ENCODE data around the gene PRKACG. TPM values are rescaled to one million over a fixed set of nuclear protein-coding genes. Genes with fewer than 3 reads are reported as not detected.
"Not testable (repeated sequence)": the region's sequence is repeated elsewhere in the genome, so short reads cannot be mapped to it uniquely, and the experiment has no call there.

The PRKACG gene
- total RNA-seq, 1 donor from 2014 or later = not detected

DNA sequence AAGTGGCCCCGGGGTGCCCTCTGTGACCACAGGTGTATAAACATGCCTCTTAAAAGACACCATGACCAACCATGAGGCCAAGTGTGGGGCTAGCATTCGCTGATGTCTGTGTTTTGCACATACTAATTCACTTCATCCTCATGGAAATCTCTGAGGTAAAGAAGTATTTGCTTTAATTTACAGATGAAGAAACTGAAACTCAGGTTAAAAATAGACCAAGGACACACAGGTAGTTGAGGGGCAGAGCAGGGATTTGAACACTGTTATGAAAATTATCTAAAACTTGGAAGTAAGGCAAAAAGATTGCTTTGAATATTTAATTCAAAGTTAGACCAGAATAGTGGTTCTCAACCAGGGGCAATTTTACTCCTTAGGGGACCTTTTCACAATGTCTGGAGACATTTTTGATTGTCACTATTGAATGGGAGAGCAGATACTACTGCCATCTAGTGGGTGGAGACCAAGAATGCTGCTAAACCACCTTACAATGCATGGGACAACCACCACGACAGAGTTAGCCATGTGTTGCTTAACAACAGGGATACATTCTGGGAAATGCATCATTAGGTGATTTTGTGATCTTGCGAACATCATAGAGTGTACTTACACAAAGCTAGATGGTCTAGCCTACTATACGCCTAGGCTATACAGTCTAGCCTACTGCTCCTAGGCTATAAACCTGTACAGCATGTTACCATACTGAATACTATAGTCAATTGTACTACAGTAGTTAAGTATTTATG, 13.6 kb upstream of the PRKACG start:
- no peak for DNase-seq (ENCODE audit: low read depth, low spot score)

DNA sequence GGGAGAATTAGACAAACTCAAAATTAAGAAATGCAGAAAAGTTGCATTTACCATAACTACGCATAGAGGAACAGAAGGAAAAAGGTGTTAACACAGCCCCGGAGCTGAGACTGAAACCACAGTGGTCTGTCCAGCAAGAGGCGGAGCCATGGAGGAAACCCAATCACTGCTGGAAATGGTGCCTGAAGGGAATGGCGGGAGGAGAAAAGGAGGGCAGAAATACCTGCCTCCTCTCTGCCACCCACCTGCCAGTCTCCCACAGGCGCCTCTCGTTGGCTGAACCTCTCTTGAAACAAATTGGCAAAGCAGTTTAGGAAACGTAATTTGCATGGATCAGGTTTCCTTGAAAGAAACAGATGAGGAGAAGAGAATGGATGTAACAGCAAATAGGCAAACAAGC, 9.7 kb upstream of the PRKACG start:
- no peak for DNase-seq (ENCODE audit: low read depth, low spot score)

DNA sequence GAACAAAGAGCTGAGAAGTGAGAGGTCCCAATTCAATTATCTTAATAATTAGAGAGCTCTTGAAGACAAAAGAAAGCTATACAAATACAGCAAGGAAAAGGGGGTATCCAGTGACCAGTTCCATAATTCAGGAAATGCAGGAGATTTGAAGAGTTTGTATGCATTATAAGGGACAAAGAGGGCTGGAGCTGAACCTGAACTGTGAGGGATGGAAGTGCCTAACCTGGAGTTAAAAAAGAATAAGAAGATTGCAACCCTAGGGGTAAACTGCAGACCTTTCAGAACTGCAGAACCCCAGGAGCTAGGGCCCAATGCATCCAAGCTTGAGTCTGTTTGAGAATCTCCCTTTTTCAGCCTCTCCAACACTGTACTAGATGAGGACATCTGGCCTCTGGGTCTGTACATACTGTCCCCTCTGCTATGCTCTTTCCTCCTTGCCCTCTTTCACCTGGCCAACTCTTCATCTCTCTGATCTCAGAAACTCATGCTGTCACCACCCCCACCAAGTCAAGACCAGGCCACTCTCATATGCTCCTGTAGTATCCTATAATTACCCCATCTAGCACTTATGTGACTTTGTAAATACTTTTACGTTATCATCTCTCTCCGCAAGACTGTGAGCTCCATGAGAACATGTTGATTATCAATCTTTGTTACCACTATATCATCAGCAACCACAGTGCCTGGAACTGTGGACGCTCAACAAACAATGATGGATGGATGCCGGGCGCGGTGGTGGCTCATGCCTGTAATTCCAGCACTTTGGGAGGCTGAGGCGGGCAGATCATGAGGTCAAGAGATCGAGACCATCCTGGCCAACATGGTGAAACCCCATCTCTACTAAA, 6.6 kb upstream of the PRKACG start:
- no peak for DNase-seq (ENCODE audit: low read depth, low spot score)

DNA sequence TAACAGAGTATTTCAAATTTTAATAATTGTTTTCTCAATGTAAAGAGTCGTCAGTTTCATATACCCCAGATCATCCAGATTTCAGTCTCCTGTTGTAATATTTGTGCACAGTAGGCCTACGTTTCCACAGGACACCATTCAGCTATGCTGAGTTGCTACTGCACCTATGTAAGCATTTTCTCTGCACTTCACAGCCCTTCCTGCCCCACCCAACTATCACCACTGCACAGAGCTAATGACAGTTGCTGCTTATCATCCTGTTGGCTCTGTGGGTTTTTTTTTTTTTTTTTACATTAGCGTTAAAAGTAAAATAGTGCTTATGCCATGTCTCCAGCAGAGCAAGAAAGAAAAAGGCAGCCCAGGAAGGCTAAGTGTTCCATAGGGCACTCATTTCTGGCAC, 5.9 kb upstream of the PRKACG start:
- DNase-seq (ENCODE audit: low read depth, low spot score) = no peak

DNA sequence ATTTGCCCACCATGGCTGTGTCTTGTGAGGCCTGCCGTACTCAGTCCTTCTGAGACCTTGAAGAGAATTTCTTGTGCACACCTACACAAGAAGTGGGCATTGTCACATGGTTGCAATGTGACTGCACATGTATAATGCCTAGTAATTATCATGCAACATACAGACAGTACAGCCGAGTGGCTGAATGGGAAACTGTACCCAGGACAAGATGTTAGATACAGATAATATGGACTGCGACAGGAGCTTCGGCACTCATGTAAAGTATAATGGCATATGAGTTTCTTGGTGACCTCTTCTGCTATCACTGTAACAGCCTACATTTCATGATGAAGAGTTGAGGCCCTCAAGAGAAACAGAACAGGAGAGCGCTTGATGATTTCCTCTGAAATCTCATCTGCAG, 4.8 kb upstream of the PRKACG start:
- no peak for DNase-seq (ENCODE audit: low read depth, low spot score)

DNA sequence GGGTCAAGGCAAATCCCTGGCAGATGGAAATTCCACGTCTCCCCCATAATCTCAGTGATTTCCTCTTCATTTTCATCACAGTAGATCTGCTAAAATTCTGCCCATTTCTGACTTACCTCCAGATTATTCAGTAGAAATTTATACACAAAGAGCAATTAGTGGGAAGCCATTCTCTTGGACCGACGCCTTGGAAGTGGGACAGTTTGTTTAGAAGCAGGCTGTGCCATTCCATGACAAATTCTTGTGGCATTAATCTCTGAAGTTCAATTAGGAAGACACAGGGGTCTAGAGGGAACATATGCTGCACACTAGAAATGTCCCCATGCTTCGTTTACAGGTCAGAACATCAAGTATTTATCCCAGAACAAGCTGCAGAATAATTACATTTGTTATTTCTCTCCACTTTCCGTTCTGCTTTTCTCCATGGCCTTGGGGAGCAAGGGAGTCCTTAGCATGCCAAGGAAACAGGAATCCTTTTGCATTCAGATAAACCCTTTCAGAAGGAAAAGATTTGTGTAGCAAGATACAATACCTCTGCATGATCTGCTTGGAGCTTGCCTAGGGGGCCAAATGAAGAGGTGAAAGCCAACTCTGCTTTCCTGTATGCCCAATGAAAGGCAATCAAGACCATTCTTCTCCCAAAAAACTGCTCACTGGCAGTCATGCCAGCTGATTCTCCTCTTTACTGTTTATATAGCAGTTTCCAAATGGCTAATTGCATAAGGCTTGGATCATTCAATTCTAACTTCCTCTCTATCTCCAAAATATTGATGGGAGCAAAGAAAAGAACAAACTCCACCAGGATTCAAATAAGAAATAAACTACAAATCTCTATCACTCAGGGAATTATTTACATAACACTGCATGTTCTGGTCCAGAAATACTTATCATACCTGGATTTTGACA, 2.5 kb upstream of the PRKACG start:
- DNase-seq (ENCODE audit: low read depth, low spot score) = no peak

DNA sequence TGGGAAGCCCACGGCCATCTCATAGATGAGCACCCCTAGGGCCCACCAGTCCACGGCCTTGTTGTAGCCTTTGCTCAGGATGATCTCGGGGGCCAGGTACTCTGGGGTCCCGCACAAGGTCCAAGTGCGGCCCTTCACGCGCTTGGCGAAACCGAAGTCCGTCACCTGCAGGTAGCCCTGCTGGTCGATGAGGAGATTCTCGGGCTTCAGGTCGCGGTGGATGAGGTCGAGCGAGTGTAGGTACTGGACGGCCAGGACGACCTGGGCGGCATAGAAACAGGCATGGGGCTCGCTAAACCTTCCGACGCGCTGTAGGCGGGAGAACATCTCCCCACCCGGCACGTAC, 558 bp downstream of the PRKACG start:
- no peak for DNase-seq (ENCODE audit: low read depth, low spot score)

DNA sequence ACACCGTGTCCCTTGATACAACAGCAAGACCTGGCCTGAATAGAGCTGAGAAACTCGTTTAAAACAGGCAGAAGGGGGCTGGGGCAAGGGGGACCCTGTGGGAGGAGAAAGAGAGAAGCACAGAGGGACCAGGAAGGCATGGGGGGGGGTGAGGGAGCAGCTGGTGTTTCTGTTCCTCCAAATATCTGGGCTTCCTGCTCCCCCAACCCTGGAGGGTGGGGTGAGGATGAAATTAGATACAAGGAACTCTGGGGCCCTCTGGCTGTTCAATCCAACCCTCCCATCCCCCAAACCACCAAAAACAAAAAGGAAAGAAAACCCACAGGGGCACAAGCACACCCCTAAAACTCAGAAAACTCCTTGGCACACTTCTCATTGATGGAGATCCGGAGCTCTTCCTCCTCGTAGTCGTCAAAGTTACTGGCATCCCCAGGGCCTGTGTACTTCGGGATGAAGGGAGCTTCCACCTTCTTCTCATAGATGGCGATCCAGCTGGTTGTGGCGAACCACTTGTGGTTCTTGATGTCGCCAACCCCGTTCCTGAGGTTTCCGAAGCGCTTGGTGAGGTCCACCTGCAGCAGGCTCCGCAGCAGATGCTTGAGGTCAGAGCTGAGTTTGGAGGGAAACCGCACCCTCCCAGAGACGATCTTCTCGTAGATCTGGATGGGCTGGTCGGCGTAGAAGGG, 1.1 kb downstream of the PRKACG start:
- no peak for DNase-seq (ENCODE audit: low read depth, low spot score)

DNA sequence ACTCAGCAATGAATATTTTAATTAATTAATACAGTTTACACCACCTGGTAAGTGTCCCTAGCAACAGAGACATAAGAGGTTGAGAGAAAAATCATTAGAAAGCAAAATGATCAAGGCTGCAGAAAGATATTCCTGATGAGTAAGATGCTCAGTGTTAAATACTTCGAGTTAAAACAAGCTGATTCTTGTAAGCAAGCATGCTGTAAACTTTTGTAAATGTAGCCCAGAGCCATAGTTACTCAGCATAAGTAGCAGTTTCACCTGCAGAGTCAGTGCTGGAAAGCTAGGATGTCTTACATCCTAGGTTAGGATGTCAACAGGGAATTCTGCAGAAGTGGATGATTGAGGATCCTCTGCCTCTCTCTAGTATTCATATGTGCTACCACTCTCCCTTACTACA, 4.2 kb downstream of the PRKACG start:
- no peak for DNase-seq (ENCODE audit: low read depth, low spot score)

DNA sequence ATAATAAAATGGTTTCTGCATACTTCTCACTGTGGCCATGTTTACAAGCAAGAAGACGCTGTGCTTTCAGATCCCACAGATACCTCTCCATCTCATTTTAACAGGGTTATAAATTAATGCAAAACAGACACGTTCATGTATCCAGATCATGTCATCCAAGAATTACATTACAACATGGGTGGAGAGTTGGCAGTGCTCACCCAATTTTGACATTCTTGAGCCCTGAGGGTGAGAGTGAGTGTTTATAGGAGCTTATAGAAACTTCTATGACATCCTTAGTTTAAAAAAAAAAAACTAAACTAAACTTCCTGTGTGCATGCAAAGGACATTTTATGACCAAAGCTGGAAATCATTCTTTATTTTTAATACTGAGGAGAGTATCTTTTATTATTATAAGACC, 9.1 kb downstream of the PRKACG start:
- no peak for DNase-seq (ENCODE audit: low read depth, low spot score)

DNA sequence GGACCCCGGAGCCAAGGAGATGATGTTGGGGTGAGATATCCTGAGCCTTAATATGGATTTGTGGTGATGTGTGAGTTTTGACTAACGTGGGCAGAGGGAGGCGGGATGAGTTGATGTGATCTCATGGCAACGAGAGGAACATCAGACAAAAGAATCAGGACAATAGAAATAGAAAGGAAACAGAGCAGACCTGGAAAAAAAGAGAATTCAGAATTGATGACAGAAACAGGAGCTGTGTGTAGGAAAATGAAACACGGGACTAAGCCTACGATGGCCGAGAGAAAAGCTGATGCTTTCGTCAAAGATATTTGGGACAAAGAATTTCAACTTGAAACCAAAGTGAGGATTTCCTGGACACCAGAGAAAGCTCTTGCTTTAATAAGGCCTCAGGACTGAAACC, 10.9 kb downstream of the PRKACG start:
- DNase-seq (ENCODE audit: low read depth, low spot score) = no peak

DNA sequence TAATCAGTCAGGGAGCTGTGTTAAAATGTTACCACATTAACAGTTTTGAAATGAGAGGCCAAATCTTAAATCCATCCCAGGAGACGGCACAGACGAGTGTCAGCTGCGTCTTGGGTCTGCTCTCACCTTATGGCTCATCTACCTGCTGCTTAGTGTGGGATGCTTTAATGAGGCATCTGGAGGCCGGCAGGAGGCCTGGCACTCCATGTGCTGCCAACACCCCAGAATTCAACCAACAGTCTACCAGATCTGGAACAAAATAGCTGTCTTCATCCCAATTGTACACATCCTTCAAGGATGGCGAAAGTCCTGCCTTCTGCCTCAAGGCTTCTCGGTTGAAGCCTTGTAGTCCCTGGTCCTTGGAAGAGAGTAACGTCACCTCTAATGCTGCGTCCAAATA, 12.0 kb downstream of the PRKACG start:
- no peak for DNase-seq (ENCODE audit: low read depth, low spot score)

DNA sequence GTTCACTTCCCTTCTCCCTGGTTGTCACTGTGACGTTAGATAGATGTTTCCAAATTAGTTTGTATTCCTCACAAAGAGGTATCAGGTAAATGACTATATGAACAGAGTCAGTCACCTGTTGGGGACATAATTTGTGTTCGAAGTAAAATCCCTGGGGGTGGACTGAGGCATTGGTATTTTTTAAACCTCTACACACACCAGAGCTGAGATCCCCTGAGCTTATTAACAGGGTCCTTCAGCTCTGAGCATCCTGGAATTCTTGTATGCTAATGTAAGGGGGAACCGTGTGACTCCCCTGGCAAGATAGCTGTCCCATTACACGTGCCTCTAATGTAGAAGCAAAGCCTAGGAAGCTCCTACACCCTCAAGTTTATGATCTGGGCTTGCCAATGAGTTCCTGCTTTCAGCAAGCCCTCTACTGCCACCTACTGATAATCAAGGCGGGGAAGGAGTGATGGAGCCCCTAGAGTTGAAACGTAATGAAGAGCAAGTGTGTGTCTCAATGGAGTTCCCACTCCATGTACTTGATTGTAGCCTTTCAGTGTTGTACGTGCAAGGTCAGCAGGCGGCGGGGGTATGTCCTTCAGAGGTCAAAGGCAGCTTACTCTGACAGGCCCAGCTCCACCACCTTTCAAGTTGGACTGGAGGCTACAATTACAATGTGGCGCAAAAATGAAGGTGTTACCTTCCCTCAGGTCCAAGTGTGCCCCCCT, 14.4 kb downstream of the PRKACG start:
- peak; percentile 11 for DNase-seq (ENCODE audit: low read depth, low spot score)

DNA sequence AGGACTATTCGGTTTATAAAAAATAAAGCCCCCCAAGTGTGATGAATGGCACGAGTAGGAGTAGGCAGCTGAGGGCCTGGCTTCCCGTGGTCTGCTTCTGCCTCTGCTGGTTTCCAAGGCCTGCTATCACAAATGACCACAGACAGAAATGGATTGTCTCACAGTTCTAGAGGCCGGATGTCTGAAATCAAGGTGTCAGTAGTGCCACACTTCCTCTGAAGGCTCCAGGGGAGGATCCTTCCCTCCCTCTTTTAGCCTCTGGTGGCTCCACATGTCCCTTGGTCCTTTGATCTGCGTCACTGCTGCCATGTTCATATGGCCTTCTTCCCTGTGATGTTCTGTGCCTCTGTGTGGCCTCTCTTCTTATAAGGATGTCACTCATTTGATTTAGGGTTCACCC, 15.1 kb downstream of the PRKACG start:
- no peak for DNase-seq (ENCODE audit: low read depth, low spot score)

DNA sequence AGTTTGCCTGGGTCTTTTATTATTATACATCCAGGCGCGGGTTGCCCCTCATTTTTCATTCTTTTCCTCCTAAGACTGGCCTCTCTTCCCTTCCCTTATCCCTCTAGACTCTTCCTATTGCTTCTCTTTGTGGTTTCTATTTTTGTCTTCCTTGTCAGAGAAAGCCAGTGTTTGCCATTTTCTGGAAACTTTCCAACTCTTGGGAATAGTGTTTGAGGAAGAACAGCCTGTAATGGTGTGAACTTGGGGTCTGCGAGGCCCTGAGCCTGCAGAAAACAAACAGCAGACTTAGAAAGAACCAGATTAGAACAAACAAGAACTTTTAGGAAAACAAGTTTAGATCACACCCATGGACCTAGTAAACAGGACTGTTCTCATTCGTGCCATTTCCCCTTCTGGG, 15.5 kb downstream of the PRKACG start:
- DNase-seq (ENCODE audit: low read depth, low spot score) = no peak

DNA sequence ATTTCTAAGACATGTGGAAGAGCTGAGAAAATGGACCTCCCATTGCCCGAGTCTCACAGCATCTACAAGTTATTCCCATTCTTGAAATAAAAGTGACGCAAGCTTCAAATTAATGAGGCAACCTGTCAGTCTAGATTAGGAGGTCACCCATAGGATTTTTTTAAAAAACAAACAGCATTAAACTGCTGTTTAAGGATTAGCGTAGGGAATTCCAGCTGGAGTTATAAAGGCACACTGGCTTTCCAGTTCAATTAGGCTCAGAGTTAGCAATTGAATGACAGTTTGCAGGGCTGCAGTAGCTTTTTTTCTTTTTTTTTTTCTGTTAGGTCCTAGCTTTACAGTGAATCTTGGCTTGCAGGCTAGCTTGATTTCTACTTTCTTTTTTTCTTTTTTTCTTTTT, 16.2 kb downstream of the PRKACG start:
- no peak for DNase-seq (ENCODE audit: low read depth, low spot score)

DNA sequence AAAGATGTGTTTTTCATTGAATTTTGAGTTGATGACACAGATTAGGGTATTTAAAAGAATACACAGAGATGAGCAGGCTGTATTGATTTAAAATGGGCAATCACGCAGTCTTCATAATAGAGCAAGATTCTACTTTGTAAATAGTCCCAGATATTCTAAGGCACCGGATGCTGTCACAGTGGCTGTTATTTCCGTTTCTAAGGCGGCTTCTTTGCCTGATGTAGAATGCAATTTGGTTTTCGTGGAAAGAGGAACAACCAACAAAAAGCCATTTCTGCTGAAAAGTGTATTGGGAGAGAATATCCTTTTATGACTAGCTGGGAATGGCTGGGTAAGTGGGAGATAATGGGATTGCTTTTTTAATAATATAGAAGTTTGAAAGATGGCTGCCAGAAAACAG, 17.5 kb downstream of the PRKACG start:
- no peak for DNase-seq (ENCODE audit: low read depth, low spot score)

DNA sequence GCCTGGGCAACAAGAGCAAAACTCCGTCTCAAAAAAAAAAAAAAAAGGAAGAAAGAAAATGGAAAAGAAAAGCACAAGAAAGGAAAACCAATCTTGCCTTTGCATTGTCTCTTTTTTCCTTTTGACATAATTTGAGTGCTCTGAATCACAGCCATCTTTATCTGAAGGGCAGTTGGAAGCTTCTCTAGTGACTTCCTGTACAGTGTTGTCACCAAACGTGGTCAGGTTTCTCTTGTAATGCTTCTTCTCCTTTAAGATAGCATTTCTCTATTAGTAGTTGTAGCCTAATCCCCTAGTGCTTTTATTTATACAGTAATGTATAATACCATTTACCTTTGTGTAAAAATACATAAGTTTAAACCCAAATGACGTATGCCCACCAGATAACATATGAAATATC, 18.1 kb downstream of the PRKACG start:
- no peak for DNase-seq (ENCODE audit: low read depth, low spot score)

DNA sequence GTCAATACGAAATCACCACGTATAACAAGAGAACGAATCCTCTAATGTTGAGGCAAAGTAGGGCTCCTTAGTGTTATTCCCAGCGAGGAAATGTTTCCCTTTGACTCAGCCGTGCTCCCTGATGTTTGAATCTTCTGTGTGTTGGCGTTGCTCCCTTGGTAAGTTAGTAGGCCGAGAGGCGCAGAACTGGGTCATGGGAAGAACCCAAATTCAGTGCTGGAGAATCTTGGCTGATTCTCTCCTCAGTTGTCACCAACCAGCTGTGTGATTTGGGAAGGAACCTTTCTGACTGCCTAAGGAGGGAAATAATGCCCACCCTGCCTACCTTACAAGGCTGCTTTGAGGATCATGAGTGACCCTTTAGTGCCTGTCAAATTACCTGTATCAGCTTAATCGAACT, 22.5 kb downstream of the PRKACG start:
- DNase-seq (ENCODE audit: low read depth, low spot score) = no peak

DNA sequence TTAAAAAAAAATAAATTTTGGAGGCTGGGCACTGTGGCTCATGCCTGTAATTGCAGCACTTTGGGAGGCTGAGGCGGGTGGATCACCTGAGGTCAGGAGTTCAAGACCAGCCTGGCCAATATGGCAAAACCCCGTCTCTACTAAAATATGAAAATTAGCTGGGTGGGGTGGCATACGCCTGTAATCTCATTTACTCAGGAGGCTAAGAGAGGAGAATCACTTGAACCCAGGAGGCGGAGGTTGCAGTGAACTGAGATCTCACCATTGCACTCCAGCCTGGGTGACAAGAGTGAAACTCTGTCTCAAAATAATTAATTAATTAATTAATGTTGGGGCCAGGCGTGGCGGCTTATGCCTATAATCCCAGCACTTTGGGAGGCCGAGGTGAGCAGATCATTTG, 27.0 kb downstream of the PRKACG start:
- not testable (repeated sequence) for DNase-seq (ENCODE audit: low read depth, low spot score)

All from pulmonary artery endothelial cell (primary cell).